Measurements from ENCODE around the gene SP3. TPM values are rescaled to one million over a fixed set of nuclear protein-coding genes. Genes with fewer than 3 reads are reported as not detected.

SP3 gene
- total RNA-seq, 1 donor: 129 TPM

DNA sequence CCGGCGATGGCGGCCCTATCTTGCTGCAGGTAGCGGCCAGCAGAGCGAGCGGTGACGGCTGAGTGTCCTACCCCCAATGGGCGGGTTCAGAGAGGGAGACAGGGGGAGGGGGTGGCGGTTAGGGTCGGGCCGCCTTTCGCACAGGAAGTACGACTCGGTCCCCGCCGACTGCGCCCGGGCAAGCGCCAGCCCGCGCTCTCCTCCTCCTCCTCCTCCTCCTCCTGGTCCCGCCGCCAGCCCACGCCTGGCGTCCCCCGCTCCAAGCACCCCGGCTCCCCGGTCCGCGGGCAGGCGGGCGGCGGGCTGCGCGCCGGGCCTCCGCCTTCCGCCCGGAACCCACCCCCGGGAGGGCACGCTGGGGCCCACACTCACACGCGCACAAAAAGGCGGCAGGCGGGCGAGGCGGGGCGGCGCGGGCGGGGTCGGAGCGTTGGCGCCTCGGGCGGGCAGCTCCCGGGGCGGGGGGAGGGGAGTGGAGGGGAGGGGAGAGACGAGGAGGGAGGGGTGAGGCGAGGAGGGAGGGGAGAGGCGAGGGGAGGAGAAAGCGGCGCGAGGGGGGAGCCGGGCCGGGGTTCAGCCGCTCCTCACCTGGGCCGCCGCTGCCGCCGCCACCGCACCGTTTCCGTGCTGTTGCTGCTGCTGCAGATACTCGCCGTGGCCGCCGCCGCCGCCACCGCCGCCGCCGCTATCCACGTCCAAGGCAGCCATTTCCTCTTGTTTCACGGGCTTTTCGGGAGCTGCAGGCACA, 1.2 kb downstream of the SP3 start:
- peak; percentile 89 for DNase-seq (ENCODE audit: low read depth)
- peak overlapping the region; percentile 91 for H3K4me3 ChIP-seq (ENCODE audit: low read depth, low read length)
- TF ChIP-seq, protein P1, sequence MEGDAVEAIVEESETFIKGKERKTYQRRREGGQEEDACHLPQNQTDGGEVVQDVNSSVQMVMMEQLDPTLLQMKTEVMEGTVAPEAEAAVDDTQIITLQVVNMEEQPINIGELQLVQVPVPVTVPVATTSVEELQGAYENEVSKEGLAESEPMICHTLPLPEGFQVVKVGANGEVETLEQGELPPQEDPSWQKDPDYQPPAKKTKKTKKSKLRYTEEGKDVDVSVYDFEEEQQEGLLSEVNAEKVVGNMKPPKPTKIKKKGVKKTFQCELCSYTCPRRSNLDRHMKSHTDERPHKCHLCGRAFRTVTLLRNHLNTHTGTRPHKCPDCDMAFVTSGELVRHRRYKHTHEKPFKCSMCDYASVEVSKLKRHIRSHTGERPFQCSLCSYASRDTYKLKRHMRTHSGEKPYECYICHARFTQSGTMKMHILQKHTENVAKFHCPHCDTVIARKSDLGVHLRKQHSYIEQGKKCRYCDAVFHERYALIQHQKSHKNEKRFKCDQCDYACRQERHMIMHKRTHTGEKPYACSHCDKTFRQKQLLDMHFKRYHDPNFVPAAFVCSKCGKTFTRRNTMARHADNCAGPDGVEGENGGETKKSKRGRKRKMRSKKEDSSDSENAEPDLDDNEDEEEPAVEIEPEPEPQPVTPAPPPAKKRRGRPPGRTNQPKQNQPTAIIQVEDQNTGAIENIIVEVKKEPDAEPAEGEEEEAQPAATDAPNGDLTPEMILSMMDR (IDR thresholded peaks at IDR 0.05; ENCODE audit: insufficient read depth, low read depth, low read length): no peak

DNA sequence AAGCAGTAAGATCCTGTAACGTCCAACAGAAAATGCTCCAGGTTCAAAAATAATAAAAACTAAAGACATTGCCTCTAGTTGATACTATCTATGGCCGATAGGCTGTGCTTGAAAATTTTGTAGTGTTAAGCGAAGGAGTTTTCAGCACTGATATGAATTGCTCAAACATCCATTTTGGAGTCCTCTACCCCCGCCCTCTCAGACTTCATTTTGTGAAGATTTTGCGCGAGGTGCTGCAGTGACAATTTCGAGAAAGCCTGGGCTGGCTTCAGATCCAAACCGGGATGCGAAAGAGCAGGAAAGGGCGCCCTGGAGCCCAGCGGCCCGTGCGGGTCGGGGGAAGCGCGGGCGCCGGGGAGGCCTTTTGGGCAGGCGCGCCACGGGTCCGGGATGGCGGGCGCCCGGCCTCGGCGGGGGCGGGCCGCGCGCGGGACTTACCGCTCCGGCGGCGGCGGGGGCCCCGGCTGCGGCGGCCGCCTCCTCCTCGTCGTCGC, 1.8 kb downstream of the SP3 start:
- DNase-seq (ENCODE audit: low read depth): peak; percentile 81
- TF ChIP-seq, protein P1 (IDR thresholded peaks at IDR 0.05; ENCODE audit: insufficient read depth, low read depth, low read length): peak; percentile 41
- peak overlapping the region; percentile 91 for H3K4me3 ChIP-seq (ENCODE audit: low read depth, low read length)

DNA sequence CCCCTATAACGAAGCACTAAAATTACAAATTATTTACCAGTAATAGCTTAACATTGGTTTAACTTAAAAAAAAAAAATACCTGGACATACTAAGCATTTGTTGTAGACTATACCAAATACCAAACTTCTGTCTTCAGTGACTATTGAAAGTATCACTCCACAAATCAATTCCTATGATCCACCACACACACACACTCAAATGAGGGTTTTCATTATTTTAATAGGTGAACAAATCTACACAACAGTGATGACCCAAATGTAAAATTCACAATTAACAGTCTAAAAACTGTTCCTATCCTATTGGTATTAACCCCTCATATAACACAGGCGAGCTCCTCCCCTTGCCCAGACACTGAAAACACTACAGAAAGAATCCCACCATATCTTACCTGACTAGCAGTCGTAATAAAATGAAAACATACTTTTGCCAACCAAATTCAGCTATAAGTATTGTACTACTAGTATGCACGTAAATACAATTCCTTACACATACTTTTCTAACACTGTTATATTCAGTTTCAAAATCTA, 2.5 kb downstream of the SP3 start:
- no peak for DNase-seq (ENCODE audit: low read depth)
- peak overlapping the region; percentile 91 for H3K4me3 ChIP-seq (ENCODE audit: low read depth, low read length)
- TF ChIP-seq, protein P1 (IDR thresholded peaks at IDR 0.05; ENCODE audit: insufficient read depth, low read depth, low read length): no peak

DNA sequence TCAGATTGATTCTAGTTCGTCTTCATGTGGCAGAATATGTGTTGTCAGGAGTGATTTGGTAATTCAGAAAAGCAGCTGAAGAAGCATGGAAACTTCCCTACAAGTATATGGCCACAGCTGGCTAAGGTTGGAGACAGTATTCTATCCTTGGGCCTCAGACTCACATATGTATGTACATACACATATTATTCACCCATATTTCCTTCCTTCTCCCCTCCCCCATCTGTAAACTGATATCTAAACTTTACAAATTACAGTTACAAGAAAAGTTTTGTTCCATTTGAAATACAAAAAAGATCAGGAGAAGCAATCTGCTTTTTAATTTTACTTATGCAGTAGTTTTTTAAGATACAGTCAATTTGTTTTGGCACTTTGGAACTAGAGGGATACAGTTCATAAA, 3.1 kb downstream of the SP3 start:
- TF ChIP-seq, protein P1 (IDR thresholded peaks at IDR 0.05; ENCODE audit: insufficient read depth, low read depth, low read length): no peak
- DNase-seq (ENCODE audit: low read depth): peak; percentile 61
- peak overlapping the region; percentile 91 for H3K4me3 ChIP-seq (ENCODE audit: low read depth, low read length)

DNA sequence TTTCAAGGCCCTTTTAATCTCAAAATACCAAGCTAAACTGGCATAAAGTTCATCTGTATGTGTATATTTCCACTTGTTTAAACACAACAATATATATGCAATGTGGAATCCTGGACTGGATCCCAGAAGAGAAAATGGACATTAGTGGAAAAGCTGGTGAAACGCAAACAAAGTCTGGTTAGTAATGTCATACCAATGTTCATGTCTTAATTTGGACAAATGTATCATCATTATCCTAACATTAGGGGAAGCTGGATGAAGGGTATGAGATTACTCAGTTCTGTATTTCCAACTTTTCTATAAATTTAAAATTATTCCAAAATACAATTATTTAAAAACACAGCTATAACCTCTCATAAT, 3.8 kb downstream of the SP3 start:
- TF ChIP-seq, protein P1 (IDR thresholded peaks at IDR 0.05; ENCODE audit: insufficient read depth, low read depth, low read length): no peak
- no peak for DNase-seq (ENCODE audit: low read depth)

DNA sequence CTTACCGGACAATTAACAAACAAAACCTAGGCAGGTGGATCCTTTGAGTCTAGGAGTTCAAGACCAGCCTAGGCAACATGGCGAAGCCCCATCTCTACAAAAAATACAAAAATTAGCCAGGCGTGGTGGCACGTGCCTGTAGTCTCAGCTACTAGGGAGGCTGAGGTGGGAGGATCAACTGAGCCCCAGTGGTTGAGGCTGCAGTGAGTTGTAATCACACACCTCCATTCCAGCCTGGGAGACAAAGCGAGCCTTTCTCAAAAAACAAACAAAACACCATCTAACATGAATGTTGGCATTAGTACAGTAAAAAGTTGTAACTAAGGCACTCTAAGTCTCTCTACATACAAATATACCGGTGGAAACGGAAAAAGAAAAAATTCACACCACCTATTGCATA, 5.3 kb downstream of the SP3 start:
- TF ChIP-seq, protein P1 (IDR thresholded peaks at IDR 0.05; ENCODE audit: insufficient read depth, low read depth, low read length): no peak
- no peak for DNase-seq (ENCODE audit: low read depth)
- no peak overlapping the region for H3K4me3 ChIP-seq (ENCODE audit: low read depth, low read length)

More for the DNA sequence above, 3.8 kb downstream of the SP3 start:
- peak overlapping the region; percentile 91 for H3K4me3 ChIP-seq (ENCODE audit: low read depth, low read length)

Data from fibroblast of villous mesenchyme (primary cell).